DOHH2 (cell line): ENCODE results near the gene ATP7A.
"Not testable (repeated sequence)": the region's sequence is repeated elsewhere in the genome, so short reads cannot be mapped to it uniquely, and the experiment has no call there.

Source experiments
- H3F3A ChIP-seq: fragments of 200-600 bp; sonication (generic), shearing (Covaris generic); 2 replicates; pipeline ENCODE4 v1.6.0; 2016; ENCODE audit warnings: antibody characterized with exemption, mild to moderate bottlenecking; ENCODE audit not compliant: control insufficient read depth, insufficient read depth
- H3K27ac ChIP-seq: fragments of 200-600 bp; sonication (generic); 2 replicates; pipeline ENCODE4 v1.5.1; 2014; ENCODE audit warnings: low read depth, mild to moderate bottlenecking, low read length, moderate library complexity
- H3K27me3 ChIP-seq: fragments of 200-600 bp; sonication (generic); 2 replicates; pipeline ENCODE4 v1.6.1; 2014; ENCODE audit warnings: mild to moderate bottlenecking, low read length, mixed read lengths; ENCODE audit not compliant: control insufficient read depth
- H3K36me3 ChIP-seq: fragments of 200-600 bp; sonication (generic); 2 replicates; pipeline ENCODE4 v1.6.1; 2014; ENCODE audit warnings: mild to moderate bottlenecking, low read length, moderate library complexity, mixed read lengths; ENCODE audit not compliant: control insufficient read depth
- H3K4me1 ChIP-seq: fragments of 200-600 bp; sonication (generic); 2 replicates; pipeline ENCODE4 v1.6.1; 2014; ENCODE audit warnings: mild to moderate bottlenecking, low read length, mixed read lengths; ENCODE audit not compliant: control insufficient read depth
- H3K4me2 ChIP-seq: fragments of 200-600 bp; sonication (generic); 2 replicates; pipeline ENCODE4 v1.6.0; 2014; ENCODE audit warnings: mild to moderate bottlenecking, low read length, moderate library complexity
- H3K4me3 ChIP-seq: fragments of 200-600 bp; sonication (generic); 2 replicates; pipeline ENCODE4 v1.5.1; 2014; ENCODE audit warnings: mild to moderate bottlenecking, low read length, mixed read lengths
- H3K79me2 ChIP-seq: fragments of 200-600 bp; sonication (generic); 2 replicates; pipeline ENCODE4 v1.6.1; 2014; ENCODE audit warnings: mild to moderate bottlenecking, low read length, mixed read lengths; ENCODE audit not compliant: control insufficient read depth
- H3K9me2 ChIP-seq: fragments of 200-600 bp; sonication (generic); replicated peaks from 2 replicates; pipeline ENCODE4 v1.6.1; 2014; ENCODE audit warnings: mild to moderate bottlenecking, low read length, mixed read lengths; ENCODE audit not compliant: control insufficient read depth
- H3K9me3 ChIP-seq: fragments of 200-600 bp; sonication (generic); 2 replicates; pipeline ENCODE4 v1.6.1; 2014; ENCODE audit warnings: antibody characterized with exemption, low read length, mixed read lengths; ENCODE audit not compliant: control insufficient read depth, insufficient read depth
- H4K20me1 ChIP-seq: fragments of 200-600 bp; sonication (generic); 2 replicates; pipeline ENCODE4 v1.6.0; 2014; ENCODE audit warnings: low read depth, mild to moderate bottlenecking, antibody characterized with exemption, low read length, moderate library complexity; ENCODE audit not compliant: control insufficient read depth, insufficient read depth
- CTCF ChIP-seq: fragments of 200-600 bp; sonication (generic); IDR thresholded peaks from one replicate; pipeline ENCODE4 v1.5.1; 2014; ENCODE audit warnings: antibody characterized with exemption, mild to moderate bottlenecking, low read depth, low read length; ENCODE audit not compliant: poor library complexity, severe bottlenecking
- EZH2phosphoT487 ChIP-seq: fragments of 200-600 bp; sonication (generic); IDR thresholded peaks from 2 replicates; pipeline ENCODE4 v1.6.1; 2017; ENCODE audit warnings: borderline replicate concordance, mild to moderate bottlenecking, antibody characterized with exemption, low read length, moderate library complexity, mixed read lengths

The ATP7A gene

GRCh38 chrX:77918568-77918967, 8.1 kb downstream of the ATP7A start:
- Histone ChIP-seq H4K20me1 (no peaks in the 10 kb centered on the region), H3K9me3 (no peaks in the 10 kb centered on the region), H3K27ac (no peak overlapping the region), H3K9me2 (no peaks in the 10 kb centered on the region), H3K36me3 (no peaks in the 10 kb centered on the region), H3K27me3 (no peaks in the 10 kb centered on the region), H3K4me1 (no peaks in the 10 kb centered on the region), H3K79me2 (peaks cover 14% of the 10 kb centered on the region), H3K4me2 (no peak overlapping the region), H3K4me3 (no peak overlapping the region), H3F3A (no peaks in the 10 kb centered on the region)
- TF ChIP-seq CTCF (no peak), EZH2phosphoT487 (no peak)

GRCh38 chrX:77919370-77919769, 8.9 kb downstream of the ATP7A start:
- H3F3A ChIP-seq, H3K36me3 ChIP-seq, H3K9me3 ChIP-seq, H3K4me2 ChIP-seq, H3K4me1 ChIP-seq, H3K4me3 ChIP-seq, H3K9me2 ChIP-seq, H3K27ac ChIP-seq, H4K20me1 ChIP-seq, H3K27me3 ChIP-seq: not testable (repeated sequence)
- H3K79me2 ChIP-seq: peaks cover 11% of the 10 kb centered on the region

GRCh38 chrX:77922787-77923186, 12.3 kb downstream of the ATP7A start:
- no peaks in the 10 kb centered on the region for H4K20me1 ChIP-seq
- H3K27ac ChIP-seq: no peak overlapping the region
- no peak overlapping the region for H3K4me3 ChIP-seq
- no peaks in the 10 kb centered on the region for H3F3A ChIP-seq
- no peaks in the 10 kb centered on the region for H3K4me1 ChIP-seq
- no peaks in the 10 kb centered on the region for H3K27me3 ChIP-seq
- TF ChIP-seq EZH2phosphoT487 (no peak), CTCF (no peak)
- no peaks in the 10 kb centered on the region for H3K9me2 ChIP-seq
- no peaks in the 10 kb centered on the region for H3K36me3 ChIP-seq
- H3K9me3 ChIP-seq: no peaks in the 10 kb centered on the region
- peaks cover 10% of the 10 kb centered on the region for H3K79me2 ChIP-seq
- H3K4me2 ChIP-seq: no peak overlapping the region

- no peak overlapping the region for H3K4me3 ChIP-seq
- no peaks in the 10 kb centered on the region for H3K36me3 ChIP-seq
- H3K4me2 ChIP-seq: no peak overlapping the region
- peaks cover 6% of the 10 kb centered on the region; the same call in 1 of the 2 replicates for H3K79me2 ChIP-seq
- TF ChIP-seq EZH2phosphoT487: no peak
- TF ChIP-seq CTCF: no peak
- no peaks in the 10 kb centered on the region for H3K27me3 ChIP-seq
- H3K9me3 ChIP-seq: no peaks in the 10 kb centered on the region
- no peak overlapping the region for H3K27ac ChIP-seq
- no peaks in the 10 kb centered on the region for H4K20me1 ChIP-seq
- no peaks in the 10 kb centered on the region for H3K4me1 ChIP-seq
- H3K9me2 ChIP-seq: no peaks in the 10 kb centered on the region
- no peaks in the 10 kb centered on the region for H3F3A ChIP-seq
These were observed 13.9 kb downstream of the ATP7A start for GRCh38 chrX:77924320-77924859.
